ENCODE results near the gene SYT5.
"Not testable (repeated sequence)": the region's sequence is repeated elsewhere in the genome, so short reads cannot be mapped to it uniquely, and the experiment has no call there.

SYT5 gene

GRCh38 chr19:55206664-55207500 is 26.8 kb upstream of the SYT5 start:
- peak; percentile 54 for DNase-seq

- DNase-seq, result not testable (repeated sequence)
Measured at GRCh38 chr19:55202199-55202598, 22.1 kb upstream of the SYT5 start.

GRCh38 chr19:55199620-55200204 is 19.6 kb upstream of the SYT5 start:
- DNase-seq, result no peak

- no peak for DNase-seq
Measured at GRCh38 chr19:55198651-55199050, 18.6 kb upstream of the SYT5 start.

- DNase-seq, result no peak
Measured at GRCh38 chr19:55197528-55197927, 17.4 kb upstream of the SYT5 start.

- no peak for DNase-seq
Measured at GRCh38 chr19:55196803-55197202, 16.7 kb upstream of the SYT5 start.

GRCh38 chr19:55193481-55193880 is 13.4 kb upstream of the SYT5 start:
- DNase-seq, result no peak

GRCh38 chr19:55189403-55189835 is 9.3 kb upstream of the SYT5 start:
- no peak for DNase-seq

- DNase-seq, result no peak
Measured at GRCh38 chr19:55188625-55189024, 8.5 kb upstream of the SYT5 start.

GRCh38 chr19:55186080-55186479 is 6.0 kb upstream of the SYT5 start:
- no peak for DNase-seq

- no peak for DNase-seq
Measured at GRCh38 chr19:55181740-55182139, 1.7 kb upstream of the SYT5 start.

- DNase-seq, result peak; percentile 87
Measured at GRCh38 chr19:55178781-55179599, 1.1 kb downstream of the SYT5 start.

- DNase-seq, result no peak
Measured at GRCh38 chr19:55176076-55176475, 4.0 kb downstream of the SYT5 start.

- DNase-seq, result no peak
Measured at GRCh38 chr19:55175117-55175867, 4.8 kb downstream of the SYT5 start.

- no peak for DNase-seq
Measured at GRCh38 chr19:55174425-55175116, 5.5 kb downstream of the SYT5 start.

- DNase-seq, result peak; percentile 24
Measured at GRCh38 chr19:55173714-55174409, 6.2 kb downstream of the SYT5 start.

- DNase-seq, result no peak
Measured at GRCh38 chr19:55173186-55173713, 6.8 kb downstream of the SYT5 start.

GRCh38 chr19:55172741-55173140 is 7.3 kb downstream of the SYT5 start:
- no peak for DNase-seq

GRCh38 chr19:55172318-55172717 is 7.8 kb downstream of the SYT5 start:
- DNase-seq, result not testable (repeated sequence)

GRCh38 chr19:55171440-55171839 is 8.6 kb downstream of the SYT5 start:
- DNase-seq, result no peak

- no peak for DNase-seq
Measured at GRCh38 chr19:55169136-55169535, 11.0 kb downstream of the SYT5 start.
